Prostate gland (tissue), 2 donors: Measurements from ENCODE around the gene PLA2G3.

ENCODE experiments used
- CTCF ChIP-seq, 4 experiments: fragments of 200-600 bp in 2 of 4; fragments of 450-650 bp in 2 of 4; sonication (generic) in 2 of 4; IDR thresholded peaks; 1 replicate in 3 of 4; 2 replicates in 1 of 4; pipeline ENCODE4 v1.5.1; 2016 to 2019; ENCODE audit warnings: antibody characterized with exemption in 4 of 4, mild to moderate bottlenecking in 2 of 4, moderate library complexity in 2 of 4
- POLR2A ChIP-seq: fragments of 450-650 bp; IDR thresholded peaks from one replicate; pipeline ENCODE4 v1.6.1; 2016; ENCODE audit warnings: antibody characterized with exemption, mild to moderate bottlenecking

GRCh38 chr22:31123292-31123602 is 17.1 kb downstream of the PLA2G3 start:
- TF ChIP-seq CTCF (IDR thresholded peaks at IDR 0.05) (no peak), POLR2A (no peak)
